Ascending aorta (tissue), 2 donors: ENCODE data around the gene GPR107. TPM values are rescaled to one million over a fixed set of nuclear protein-coding genes. Genes with fewer than 3 reads are reported as not detected.

ENCODE experiments used
- DNase-seq, 2 donors: peaks; one replicate each; pipeline ENCODE4 v3.0.0-alpha.2; 2019; ENCODE audit warnings: low spot score in 2 of 2
- H3K27ac ChIP-seq, 2 donors: fragments of 200-600 bp; sonication (generic); one replicate each; pipeline ENCODE4 v1.5.1; 2016 to 2017; ENCODE audit warnings: mild to moderate bottlenecking in 1 of 2
- H3K27me3 ChIP-seq: fragments of 200-600 bp; sonication (generic); one replicate; pipeline ENCODE4 v1.5.1; 2017
- H3K36me3 ChIP-seq, 2 donors: fragments of 200-600 bp; sonication (generic); one replicate each; pipeline ENCODE4 v1.5.1; 2016
- H3K4me1 ChIP-seq, 2 donors: fragments of 200-600 bp; sonication (generic); one replicate each; pipeline ENCODE4 v1.5.1; 2016 to 2017; ENCODE audit warnings: mild to moderate bottlenecking in 1 of 2
- H3K4me3 ChIP-seq, 2 donors: fragments of 200-600 bp; sonication (generic); one replicate each; pipeline ENCODE4 v1.5.1; 2016 to 2017; ENCODE audit warnings: mild to moderate bottlenecking in 1 of 2
- H3K9me3 ChIP-seq, 2 donors: fragments of 200-600 bp; sonication (generic); one replicate each; pipeline ENCODE4 v1.5.1; 2016
- CTCF ChIP-seq, 3 experiments: fragments of 200-600 bp in 2 of 3; fragments of 450-650 bp in 1 of 3; sonication (generic) in 2 of 3; IDR thresholded peaks; one replicate each; pipeline ENCODE4 v1.5.1; 2016 to 2019; ENCODE audit warnings: antibody characterized with exemption in 3 of 3, mild to moderate bottlenecking in 1 of 3, moderate library complexity in 1 of 3
- intact Hi-C: fragments of 100-400 bp; cut with DNase I; formaldehyde crosslinking; loops from one replicate; pipeline ENCODE4 v1.15.1; 2023
- total RNA-seq: library from RNA; depleted of rRNA; stranded (reverse); fragments of >200 nt; gene quantifications from one replicate; pipeline ENCODE4 v1.1.0, GENCODE V29; 2016

Gene GPR107
- total RNA-seq, 1 donor from 2014 or later, result 37.4 TPM

GRCh38 chr9:130185017-130185416 lies 131.3 kb downstream of the GPR107 start:
- no peak for DNase-seq
- H3K36me3 ChIP-seq, result no peaks in the 10 kb centered on the region
- H3K4me3 ChIP-seq, result peak overlapping the region; percentile 31 to 59
- peaks cover 38 to 61% of the 10 kb centered on the region in 2 donors for H3K4me1 ChIP-seq
- H3K27ac ChIP-seq, result peak overlapping the region; percentile 89 to 90
- no peak for TF ChIP-seq CTCF (IDR thresholded peaks at IDR 0.05)
- H3K27me3 ChIP-seq, result no peaks in the 10 kb centered on the region
- intact Hi-C loops, result no loop called here
- no peaks in the 10 kb centered on the region for H3K9me3 ChIP-seq

GRCh38 chr9:130185490-130186031 lies 131.9 kb downstream of the GPR107 start:
- no peak for DNase-seq
- no peak for TF ChIP-seq CTCF (IDR thresholded peaks at IDR 0.05)
- Histone ChIP-seq H3K27ac (peak overlapping the region; percentile 89 to 90), H3K36me3 (no peaks in the 10 kb centered on the region), H3K27me3 (no peaks in the 10 kb centered on the region), H3K4me3 (peak overlapping the region; percentile 31 to 59), H3K9me3 (no peaks in the 10 kb centered on the region), H3K4me1 (peaks cover 38 to 67% of the 10 kb centered on the region in 2 donors)
- intact Hi-C loops, result loop anchor here (2.0 kb wide), 1 partner anchor 13 kb away; the partner anchor contains the start of gene NCS1

- H3K27ac ChIP-seq, result peak overlapping the region; percentile 89 to 90
- H3K36me3 ChIP-seq, result no peaks in the 10 kb centered on the region
- no peak for DNase-seq
- no peaks in the 10 kb centered on the region for H3K27me3 ChIP-seq
- peak overlapping the region in 1 of 2 donors; percentile 59 for H3K4me3 ChIP-seq
- no peaks in the 10 kb centered on the region for H3K9me3 ChIP-seq
- peaks cover 38 to 67% of the 10 kb centered on the region in 2 donors for H3K4me1 ChIP-seq
- no peak for TF ChIP-seq CTCF (IDR thresholded peaks at IDR 0.05)
- intact Hi-C loops, result loop anchor here (2.0 kb wide), 1 partner anchor 13 kb away; the partner anchor contains the start of gene NCS1
Observed at GRCh38 chr9:130186051-130186450, 132.3 kb downstream of the GPR107 start.

- no peaks in the 10 kb centered on the region for H3K36me3 ChIP-seq
- peaks cover 38 to 74% of the 10 kb centered on the region in 2 donors for H3K4me1 ChIP-seq
- peak in 1 of 2 donors; percentile 85 for DNase-seq
- H3K27ac ChIP-seq, result peak overlapping the region; percentile 89 to 90
- peak overlapping the region; percentile 47 to 59 for H3K4me3 ChIP-seq
- no peak for TF ChIP-seq CTCF (IDR thresholded peaks at IDR 0.05)
- intact Hi-C loops, result loop anchor here (2.0 kb wide), 1 partner anchor 14 kb away; the partner anchor contains the start of gene NCS1
- H3K9me3 ChIP-seq, result no peaks in the 10 kb centered on the region
- H3K27me3 ChIP-seq, result no peaks in the 10 kb centered on the region
Observed at GRCh38 chr9:130186839-130187522, 133.3 kb downstream of the GPR107 start.

- no peak for TF ChIP-seq CTCF (IDR thresholded peaks at IDR 0.05)
- no peak for DNase-seq
- Histone ChIP-seq H3K27ac (peak overlapping the region; percentile 89 to 90), H3K4me1 (peaks cover 38 to 77% of the 10 kb centered on the region in 2 donors), H3K9me3 (no peaks in the 10 kb centered on the region), H3K4me3 (peak overlapping the region; percentile 47 to 59), H3K36me3 (no peaks in the 10 kb centered on the region), H3K27me3 (no peaks in the 10 kb centered on the region)
- intact Hi-C loops, result loop anchor here (2.0 kb wide), 1 partner anchor 15 kb away; the partner anchor contains the start of gene NCS1
Observed at GRCh38 chr9:130187523-130187846, 133.8 kb downstream of the GPR107 start.
